Upper lobe of left lung (tissue), 4 donors: ENCODE measurements around the gene DENND1A.

ENCODE experiments used
- POLR2A ChIP-seq, 4 donors: fragments of 450-650 bp; IDR thresholded peaks; one replicate each; pipeline ENCODE4 v1.5.1; 2016 to 2017; ENCODE audit warnings: antibody characterized with exemption in 4 of 4, mild to moderate bottlenecking in 2 of 4
- POLR2AphosphoS5 ChIP-seq, 2 donors: sonication (generic); formaldehyde crosslinking; IDR thresholded peaks; one replicate each; pipeline ENCODE4 v1.5.1; 2017; ENCODE audit warnings: antibody characterized with exemption in 2 of 2
- TF ChIP-seq, protein P1 (sequence below), 6 experiments: fragments of 450-650 bp in 4 of 6; fragments of 200-600 bp in 2 of 6; sonication (generic) in 2 of 6; IDR thresholded peaks; one replicate each; pipeline ENCODE4 v1.5.1; 2016 to 2019; ENCODE audit warnings: antibody characterized with exemption in 6 of 6

DNA sequence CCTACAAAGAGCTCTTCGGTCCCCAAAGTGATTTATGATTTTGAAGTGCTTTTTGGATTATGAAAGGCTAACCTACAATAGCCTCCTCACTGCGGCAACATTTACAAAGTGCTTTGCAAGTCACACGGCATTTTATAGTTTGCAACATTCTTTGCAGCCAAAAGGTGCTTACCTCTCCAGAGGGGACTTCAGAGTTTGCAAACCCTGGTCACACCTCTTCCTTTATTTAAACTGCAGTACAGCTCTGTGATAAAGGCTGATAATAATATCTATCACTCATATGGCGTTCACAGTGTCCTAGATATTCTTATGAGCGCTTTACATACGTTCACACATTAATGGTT, 594.0 kb downstream of the DENND1A start:
- TF ChIP-seq, protein P1, sequence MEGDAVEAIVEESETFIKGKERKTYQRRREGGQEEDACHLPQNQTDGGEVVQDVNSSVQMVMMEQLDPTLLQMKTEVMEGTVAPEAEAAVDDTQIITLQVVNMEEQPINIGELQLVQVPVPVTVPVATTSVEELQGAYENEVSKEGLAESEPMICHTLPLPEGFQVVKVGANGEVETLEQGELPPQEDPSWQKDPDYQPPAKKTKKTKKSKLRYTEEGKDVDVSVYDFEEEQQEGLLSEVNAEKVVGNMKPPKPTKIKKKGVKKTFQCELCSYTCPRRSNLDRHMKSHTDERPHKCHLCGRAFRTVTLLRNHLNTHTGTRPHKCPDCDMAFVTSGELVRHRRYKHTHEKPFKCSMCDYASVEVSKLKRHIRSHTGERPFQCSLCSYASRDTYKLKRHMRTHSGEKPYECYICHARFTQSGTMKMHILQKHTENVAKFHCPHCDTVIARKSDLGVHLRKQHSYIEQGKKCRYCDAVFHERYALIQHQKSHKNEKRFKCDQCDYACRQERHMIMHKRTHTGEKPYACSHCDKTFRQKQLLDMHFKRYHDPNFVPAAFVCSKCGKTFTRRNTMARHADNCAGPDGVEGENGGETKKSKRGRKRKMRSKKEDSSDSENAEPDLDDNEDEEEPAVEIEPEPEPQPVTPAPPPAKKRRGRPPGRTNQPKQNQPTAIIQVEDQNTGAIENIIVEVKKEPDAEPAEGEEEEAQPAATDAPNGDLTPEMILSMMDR (IDR thresholded peaks at IDR 0.05): no peak
- TF ChIP-seq POLR2AphosphoS5 (IDR thresholded peaks at IDR 0.05): no peak
- TF ChIP-seq POLR2A (IDR thresholded peaks at IDR 0.05): no peak
